GM19438 (cell line): Measurements from ENCODE around the gene SRRM2.

Source experiments
- ATAC-seq: cut with Tn5 transposase; IDR thresholded peaks from one replicate; pipeline ENCODE4 v1.9.1; 2021; ENCODE audit warnings: low read depth; ENCODE audit not compliant: unreplicated experiment

SRRM2 gene

DNA sequence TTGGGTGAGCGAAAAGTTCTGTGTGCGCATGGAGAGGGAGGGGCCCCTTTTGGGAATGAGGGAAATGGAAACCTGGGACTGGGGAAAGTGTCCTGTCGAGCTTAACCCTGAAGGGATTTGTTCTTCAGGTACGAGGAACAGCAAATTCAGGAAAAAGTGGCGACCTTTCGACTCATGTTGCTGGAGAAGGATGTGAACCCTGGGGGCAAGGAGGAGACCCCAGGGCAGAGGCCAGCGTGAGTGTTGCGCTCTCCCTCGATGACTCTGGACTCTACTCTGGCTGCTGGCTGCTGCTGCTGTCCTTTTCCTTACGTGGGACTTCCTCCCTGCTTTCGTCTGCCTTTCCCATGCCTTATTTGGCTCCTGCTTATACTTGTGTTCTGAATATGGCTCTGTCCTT, 4.9 kb downstream of the SRRM2 start:
- ATAC-seq = no peak

GRCh38 chr16:2761472-2761871, 9.0 kb downstream of the SRRM2 start:
- ATAC-seq = no peak

- ATAC-seq = no peak
These were observed 9.6 kb downstream of the SRRM2 start for GRCh38 chr16:2761886-2762583.

DNA sequence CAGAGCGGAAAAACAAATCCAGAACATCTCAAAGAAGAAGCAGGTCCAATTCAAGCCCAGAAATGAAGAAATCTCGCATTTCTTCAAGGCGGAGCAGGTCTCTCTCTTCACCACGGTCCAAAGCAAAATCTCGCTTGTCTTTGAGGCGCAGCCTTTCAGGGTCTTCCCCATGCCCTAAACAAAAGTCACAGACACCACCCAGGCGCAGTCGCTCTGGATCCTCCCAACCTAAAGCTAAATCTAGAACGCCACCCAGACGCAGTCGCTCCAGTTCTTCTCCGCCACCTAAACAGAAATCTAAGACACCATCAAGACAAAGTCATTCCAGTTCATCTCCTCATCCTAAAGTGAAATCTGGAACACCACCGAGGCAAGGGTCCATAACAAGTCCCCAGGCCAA, 10.3 kb downstream of the SRRM2 start:
- no peak for ATAC-seq

DNA sequence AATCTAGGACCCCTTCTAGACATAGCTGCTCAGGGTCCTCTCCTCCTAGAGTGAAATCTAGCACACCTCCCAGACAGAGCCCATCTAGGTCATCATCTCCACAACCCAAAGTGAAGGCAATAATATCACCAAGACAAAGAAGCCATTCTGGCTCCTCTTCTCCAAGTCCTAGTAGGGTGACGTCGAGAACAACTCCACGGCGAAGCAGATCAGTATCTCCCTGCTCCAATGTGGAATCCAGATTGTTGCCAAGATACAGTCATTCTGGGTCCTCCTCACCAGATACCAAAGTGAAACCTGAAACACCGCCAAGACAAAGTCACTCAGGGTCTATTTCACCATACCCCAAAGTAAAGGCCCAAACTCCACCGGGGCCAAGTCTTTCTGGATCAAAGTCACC, 10.7 kb downstream of the SRRM2 start:
- ATAC-seq = no peak

- ATAC-seq = no peak
These were observed 12.3 kb downstream of the SRRM2 start for GRCh38 chr16:2764718-2765117.

DNA sequence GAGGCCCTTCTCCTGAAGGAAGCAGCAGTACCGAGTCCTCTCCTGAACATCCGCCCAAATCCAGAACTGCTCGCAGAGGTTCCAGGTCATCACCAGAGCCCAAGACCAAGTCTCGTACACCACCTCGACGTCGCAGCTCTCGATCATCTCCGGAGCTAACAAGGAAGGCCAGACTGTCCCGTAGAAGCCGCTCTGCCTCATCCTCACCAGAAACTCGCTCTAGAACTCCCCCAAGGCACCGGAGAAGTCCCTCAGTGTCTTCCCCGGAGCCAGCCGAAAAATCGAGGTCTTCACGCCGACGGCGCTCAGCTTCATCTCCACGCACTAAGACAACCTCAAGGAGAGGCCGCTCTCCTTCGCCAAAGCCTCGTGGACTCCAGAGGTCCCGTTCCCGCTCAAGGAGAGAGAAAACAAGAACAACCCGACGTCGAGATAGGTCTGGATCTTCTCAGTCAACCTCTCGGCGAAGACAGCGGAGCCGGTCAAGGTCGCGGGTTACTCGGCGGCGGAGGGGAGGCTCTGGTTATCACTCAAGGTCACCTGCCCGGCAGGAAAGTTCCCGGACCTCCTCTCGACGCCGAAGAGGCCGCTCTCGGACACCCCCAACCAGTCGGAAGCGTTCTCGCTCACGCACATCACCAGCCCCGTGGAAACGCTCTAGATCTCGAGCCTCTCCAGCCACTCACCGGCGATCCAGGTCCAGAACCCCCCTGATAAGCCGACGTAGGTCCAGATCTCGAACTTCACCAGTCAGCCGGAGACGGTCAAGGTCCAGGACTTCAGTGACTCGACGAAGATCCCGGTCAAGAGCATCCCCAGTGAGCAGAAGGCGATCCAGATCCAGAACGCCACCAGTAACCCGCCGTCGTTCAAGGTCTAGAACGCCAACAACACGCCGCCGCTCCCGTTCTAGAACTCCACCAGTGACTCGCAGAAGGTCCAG, 13.3 kb downstream of the SRRM2 start:
- ATAC-seq = no peak

DNA sequence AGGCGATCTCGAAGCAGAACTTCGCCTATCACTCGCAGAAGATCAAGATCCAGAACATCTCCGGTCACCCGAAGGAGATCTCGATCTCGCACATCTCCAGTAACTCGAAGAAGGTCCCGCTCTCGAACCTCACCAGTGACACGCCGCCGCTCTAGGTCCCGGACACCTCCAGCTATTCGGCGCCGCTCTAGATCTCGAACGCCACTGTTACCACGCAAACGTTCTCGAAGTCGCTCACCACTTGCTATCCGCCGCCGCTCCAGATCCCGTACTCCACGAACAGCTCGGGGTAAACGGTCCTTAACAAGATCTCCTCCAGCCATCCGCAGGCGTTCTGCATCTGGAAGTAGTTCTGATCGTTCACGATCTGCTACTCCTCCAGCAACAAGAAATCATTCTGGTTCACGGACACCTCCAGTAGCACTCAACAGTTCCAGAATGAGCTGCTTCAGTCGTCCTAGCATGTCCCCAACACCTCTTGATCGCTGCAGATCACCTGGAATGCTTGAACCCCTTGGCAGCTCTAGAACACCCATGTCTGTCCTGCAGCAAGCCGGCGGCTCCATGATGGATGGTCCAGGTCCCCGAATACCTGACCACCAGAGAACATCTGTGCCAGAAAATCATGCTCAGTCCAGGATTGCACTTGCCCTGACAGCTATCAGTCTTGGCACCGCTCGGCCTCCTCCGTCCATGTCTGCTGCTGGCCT, 14.1 kb downstream of the SRRM2 start:
- no peak for ATAC-seq

- ATAC-seq = no peak
These were observed 14.8 kb downstream of the SRRM2 start for GRCh38 chr16:2767140-2767731.

DNA sequence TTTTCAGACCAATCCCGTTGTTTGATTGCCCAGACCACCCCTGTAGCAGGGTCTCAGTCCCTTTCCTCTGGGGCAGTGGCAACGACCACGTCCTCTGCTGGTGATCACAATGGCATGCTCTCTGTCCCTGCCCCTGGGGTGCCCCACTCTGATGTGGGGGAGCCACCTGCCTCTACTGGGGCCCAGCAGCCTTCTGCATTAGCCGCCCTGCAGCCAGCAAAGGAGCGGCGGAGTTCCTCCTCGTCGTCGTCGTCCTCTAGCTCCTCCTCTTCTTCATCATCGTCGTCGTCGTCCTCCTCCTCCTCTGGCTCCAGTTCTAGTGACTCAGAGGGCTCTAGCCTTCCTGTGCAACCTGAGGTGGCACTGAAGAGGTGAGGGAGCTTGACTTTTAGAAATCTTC, 15.5 kb downstream of the SRRM2 start:
- no peak for ATAC-seq

DNA sequence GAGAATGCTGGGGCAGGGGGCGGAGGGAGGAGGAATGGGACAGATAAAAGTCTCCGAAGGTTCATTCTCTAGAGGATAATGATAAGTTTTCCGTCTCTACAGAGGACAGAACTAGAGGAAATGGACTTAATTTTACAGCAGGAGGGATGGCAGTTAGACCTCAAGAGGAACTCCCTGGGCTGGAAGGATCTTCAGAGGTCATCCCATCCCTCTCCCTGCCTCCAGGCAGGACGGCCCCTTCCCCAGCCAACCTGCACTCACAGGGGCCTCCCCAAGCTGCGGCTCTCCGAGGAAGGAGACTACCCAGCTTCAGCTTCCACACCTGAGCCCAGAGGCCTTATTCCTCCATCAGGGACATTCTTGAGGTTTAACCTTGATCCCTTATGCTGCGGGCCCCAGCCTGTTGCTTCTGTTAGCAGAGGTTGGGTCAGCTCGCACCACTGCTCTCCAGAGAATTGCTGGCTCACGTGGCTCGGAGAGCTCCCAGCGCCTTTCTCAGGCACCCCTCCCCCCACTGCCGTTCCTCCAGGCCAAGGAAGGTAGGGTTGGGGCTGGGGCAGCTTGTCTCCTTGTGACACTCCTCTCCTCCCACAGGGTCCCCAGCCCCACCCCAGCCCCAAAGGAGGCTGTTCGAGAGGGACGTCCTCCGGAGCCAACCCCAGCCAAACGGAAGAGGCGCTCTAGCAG, 16.1 kb downstream of the SRRM2 start:
- no peak for ATAC-seq

- no peak for ATAC-seq
These were observed 16.7 kb downstream of the SRRM2 start for GRCh38 chr16:2769100-2769529.

GRCh38 chr16:2769675-2770056, 17.2 kb downstream of the SRRM2 start:
- ATAC-seq = no peak

GRCh38 chr16:2770057-2770951, 17.9 kb downstream of the SRRM2 start:
- no peak for ATAC-seq

DNA sequence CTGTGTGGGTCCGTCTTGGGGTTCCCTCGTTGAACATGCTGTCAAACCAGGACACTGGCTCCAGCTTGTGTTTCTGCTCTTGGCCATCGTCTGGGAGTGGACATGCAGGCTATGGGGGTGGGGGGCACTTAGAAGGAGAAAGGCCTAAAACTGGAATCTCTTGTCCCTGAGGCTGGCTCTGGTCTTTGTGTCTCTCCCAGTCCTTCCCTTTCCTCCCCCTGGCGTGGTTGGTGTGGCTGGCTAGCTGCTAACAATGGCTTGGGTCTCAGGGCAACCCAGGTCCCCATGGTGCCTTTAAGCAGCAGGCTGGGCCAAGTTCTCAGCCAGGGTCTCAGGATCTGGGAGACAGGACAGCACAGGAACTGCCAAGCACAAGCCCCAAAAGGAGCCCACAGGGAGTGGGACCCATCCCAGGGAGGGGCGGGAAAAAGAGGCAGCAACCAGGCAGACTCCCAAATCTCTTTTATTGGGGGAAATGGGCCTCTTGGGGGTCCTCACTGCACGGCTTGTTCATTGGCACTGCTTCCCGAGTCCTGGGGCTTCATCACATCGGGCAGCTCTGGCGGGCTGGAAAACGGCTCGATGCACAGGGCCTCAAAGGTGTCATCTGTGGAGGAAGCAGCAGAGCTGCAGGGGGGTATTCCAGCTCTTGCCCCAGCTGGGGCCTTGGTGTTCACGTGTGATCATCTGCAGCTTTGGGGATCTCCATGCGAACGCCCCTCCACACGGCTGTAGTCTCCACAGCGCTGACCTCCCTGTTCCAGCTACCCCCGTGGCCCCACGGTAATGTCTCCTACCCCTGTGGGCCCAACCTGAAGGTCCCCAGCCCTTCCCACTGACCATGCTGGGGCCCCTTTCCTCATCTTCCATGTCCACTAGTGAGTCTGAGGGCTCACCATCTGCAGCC, 19.3 kb downstream of the SRRM2 start:
- no peak for ATAC-seq

GRCh38 chr16:2773188-2773968, 20.9 kb downstream of the SRRM2 start:
- ATAC-seq = no peak

DNA sequence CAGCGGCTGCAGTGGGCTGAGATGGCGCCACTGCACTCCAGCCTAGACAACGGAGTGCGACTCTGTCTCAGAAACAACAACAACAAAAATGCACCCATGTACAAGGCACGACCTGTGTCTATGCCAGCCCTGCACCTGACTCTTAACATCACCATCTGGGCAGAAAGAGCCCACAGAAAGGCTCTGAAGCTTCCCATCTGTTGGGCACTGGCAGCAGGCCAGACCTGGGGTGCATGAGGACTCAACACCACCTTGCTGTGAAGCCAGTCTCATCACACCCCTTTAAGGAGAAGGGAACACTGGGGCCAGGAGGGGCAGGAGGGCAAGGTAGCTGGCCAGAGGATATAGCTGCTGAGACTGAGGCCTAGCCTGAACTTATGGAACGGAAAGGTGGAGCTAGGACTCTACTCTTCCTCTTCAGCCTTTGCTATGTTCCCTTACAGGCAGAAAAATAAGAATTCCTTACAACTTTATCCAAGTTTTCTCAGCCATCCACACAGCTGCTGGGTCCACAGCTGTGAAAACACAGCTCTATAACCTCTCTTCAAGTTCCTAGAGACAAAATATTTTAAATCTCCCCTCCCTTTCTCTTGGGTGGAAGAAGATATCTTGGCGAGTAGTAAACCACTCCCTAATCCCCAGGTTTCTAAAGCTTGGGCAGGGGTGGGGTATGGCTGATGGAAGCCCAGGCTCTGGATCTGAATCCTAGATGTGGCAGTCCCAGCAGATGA, 21.9 kb downstream of the SRRM2 start:
- no peak for ATAC-seq
